Stomach (tissue), 4 donors: ENCODE measurements around the gene TENM4.

Experiments
- CTCF ChIP-seq, 7 experiments: fragments of 450-650 bp in 4 of 7; fragments of 200-600 bp in 3 of 7; sonication (generic) in 3 of 7; IDR thresholded peaks; one replicate each; pipeline ENCODE4 v1.5.1; 2016 to 2019; ENCODE audit warnings: antibody characterized with exemption in 7 of 7, control low read depth in 2 of 7, mild to moderate bottlenecking in 1 of 7
- EP300 ChIP-seq: sonication (generic); formaldehyde crosslinking; IDR thresholded peaks from one replicate; pipeline ENCODE4 v1.6.1; 2017; ENCODE audit warnings: antibody characterized with exemption
- POLR2A ChIP-seq, 4 donors: fragments of 450-650 bp; IDR thresholded peaks; one replicate each; pipeline ENCODE4 v1.6.1; 2016; ENCODE audit warnings: antibody characterized with exemption in 4 of 4, control low read depth in 2 of 4, mild to moderate bottlenecking in 1 of 4, moderate library complexity in 1 of 4
- POLR2AphosphoS5 ChIP-seq, 3 donors: sonication (generic); formaldehyde crosslinking; IDR thresholded peaks; one replicate each; pipeline ENCODE4 v1.6.1; 2016; ENCODE audit warnings: antibody characterized with exemption in 3 of 3

DNA sequence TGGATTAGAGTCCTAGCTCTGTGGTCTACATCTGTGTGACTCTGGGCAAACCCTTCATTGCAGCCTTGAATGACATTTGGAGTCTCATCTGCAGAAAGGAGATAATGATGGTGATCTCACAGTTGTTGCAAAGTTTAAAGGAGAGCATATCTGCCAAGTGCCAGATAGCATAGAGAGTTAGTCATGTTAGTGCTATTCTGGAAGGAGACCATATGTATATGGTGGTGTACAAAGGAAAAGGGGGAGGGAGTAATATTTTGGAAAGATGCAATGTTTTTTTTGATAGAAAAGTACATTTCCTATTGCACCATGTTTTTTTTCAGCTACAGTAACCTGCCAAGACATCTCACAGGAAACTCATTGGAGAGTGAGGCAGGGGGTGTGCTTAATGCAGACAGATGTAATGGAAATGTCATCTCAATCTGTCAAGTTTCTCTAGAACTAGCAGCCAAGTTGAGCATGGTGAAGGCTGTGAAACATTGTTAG, 774.1 kb downstream of the TENM4 start:
- TF ChIP-seq POLR2A (IDR thresholded peaks at IDR 0.05) = no peak
- no peak for TF ChIP-seq CTCF (IDR thresholded peaks at IDR 0.05)
- no peak for TF ChIP-seq EP300
- TF ChIP-seq POLR2AphosphoS5 (IDR thresholded peaks at IDR 0.05) = no peak
